Neuron (in vitro differentiated cells): ENCODE measurements around the gene MARK3.

Experiments used
- H2AFZ ChIP-seq: one replicate; pipeline ENCODE4 v1.6.1; 2013; ENCODE audit warnings: low read depth, mild to moderate bottlenecking, inconsistent platforms, low read length, moderate library complexity
- H3K27me3 ChIP-seq: one replicate; pipeline ENCODE4 v1.6.1; 2013; ENCODE audit warnings: low read length; ENCODE audit not compliant: insufficient read depth
- H3K36me3 ChIP-seq: one replicate; pipeline ENCODE4 v1.6.1; 2013; ENCODE audit warnings: low read length; ENCODE audit not compliant: insufficient read depth
- H3K4me1 ChIP-seq: one replicate; pipeline ENCODE4 v1.6.1; 2013; ENCODE audit warnings: low read length; ENCODE audit not compliant: insufficient read depth
- H3K4me3 ChIP-seq: 2 replicates; pipeline ENCODE4 v1.5.1; 2013; ENCODE audit warnings: mild to moderate bottlenecking, low read length, moderate library complexity
- H3K9me3 ChIP-seq: one replicate; pipeline ENCODE4 v1.6.1; 2013; ENCODE audit warnings: low read length

Gene MARK3

DNA sequence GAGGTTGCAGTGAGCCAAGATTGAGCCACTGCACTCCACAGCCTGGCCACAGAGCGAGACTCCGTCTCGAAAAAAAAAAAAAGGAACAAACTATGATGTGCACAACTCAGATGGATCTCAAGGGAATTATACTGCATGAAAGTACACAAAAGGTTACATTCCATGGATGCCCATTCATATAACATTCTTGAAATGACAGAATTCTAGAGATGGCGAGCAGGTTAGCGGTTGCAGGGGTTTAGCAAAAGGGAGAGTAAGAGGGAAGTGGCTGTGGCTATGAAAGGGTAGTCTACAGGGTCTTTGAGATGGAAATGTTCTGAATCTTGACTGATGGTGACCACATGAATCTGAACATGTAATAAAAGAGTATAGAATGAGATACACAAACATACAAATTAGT, 87.7 kb downstream of the MARK3 start:
- Histone ChIP-seq H3K4me3 (no peak overlapping the region), H3K9me3 (peaks cover 6% of the 10 kb centered on the region), H2AFZ (no peak overlapping the region), H3K4me1 (peaks cover 7% of the 10 kb centered on the region), H3K36me3 (peaks cover 76% of the 10 kb centered on the region), H3K27me3 (no peaks in the 10 kb centered on the region)

DNA sequence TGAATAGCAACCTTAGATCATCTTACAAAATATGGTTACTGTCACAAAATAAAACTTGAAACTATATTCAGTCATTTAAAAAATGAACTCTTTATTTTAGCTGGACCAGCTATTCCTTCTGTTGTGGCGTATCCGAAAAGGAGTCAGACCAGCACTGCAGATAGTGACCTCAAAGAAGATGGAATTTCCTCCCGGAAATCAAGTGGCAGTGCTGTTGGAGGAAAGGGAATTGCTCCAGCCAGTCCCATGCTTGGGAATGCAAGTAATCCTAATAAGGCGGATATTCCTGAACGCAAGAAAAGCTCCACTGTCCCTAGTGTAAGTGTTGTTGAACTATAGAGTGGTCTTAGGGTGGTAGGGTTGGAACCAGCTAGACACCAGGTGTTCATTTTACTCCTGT, 89.7 kb downstream of the MARK3 start:
- Histone ChIP-seq H3K27me3 (no peaks in the 10 kb centered on the region), H2AFZ (no peak overlapping the region), H3K36me3 (peaks cover 67% of the 10 kb centered on the region), H3K4me3 (no peak overlapping the region), H3K9me3 (peaks cover 6% of the 10 kb centered on the region), H3K4me1 (peaks cover 7% of the 10 kb centered on the region)

DNA sequence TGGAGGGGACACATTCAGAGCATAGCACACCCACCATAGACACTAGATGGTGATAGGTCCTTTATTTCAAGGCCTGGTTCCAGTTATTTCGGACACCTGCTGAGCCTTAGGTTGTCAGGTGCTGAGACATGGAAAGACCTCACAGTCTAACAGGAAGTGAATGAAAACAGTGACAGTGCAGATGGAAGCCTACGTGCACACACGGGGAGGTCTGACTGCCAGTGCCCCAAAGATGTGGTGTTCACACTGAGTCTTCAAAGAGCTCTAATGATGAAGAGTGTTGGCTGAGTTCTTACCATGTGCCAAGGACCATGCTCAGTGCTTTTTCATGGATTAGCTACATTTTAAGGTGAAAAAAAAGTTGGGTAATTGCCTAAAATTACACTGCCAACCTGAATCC, 90.8 kb downstream of the MARK3 start:
- H3K4me1 ChIP-seq, result peaks cover 7% of the 10 kb centered on the region
- H3K36me3 ChIP-seq, result peaks cover 69% of the 10 kb centered on the region
- peaks cover 6% of the 10 kb centered on the region for H3K9me3 ChIP-seq
- H2AFZ ChIP-seq, result no peak overlapping the region
- H3K4me3 ChIP-seq, result no peak overlapping the region
- H3K27me3 ChIP-seq, result no peaks in the 10 kb centered on the region

DNA sequence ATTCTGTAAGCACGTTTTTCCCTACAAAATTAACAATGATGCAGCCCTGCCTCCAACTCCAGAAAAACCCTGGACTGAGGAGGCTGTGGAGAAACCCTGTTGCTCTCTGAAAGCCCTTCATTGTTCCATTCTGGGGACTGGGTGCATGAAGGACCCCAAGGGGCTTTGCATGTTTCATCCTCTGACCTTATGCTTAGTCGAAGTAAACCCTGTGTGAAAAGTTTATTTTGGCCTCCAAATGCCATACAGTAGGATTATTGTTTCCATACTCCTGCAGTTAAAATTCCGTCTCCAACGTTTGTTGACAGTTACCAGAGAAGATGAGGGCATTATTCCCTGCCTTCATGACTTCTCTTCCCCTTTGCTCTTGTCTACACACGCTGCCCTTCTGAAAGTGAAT, 91.4 kb downstream of the MARK3 start:
- no peak overlapping the region for H3K4me3 ChIP-seq
- no peaks in the 10 kb centered on the region for H3K27me3 ChIP-seq
- peaks cover 4% of the 10 kb centered on the region for H3K9me3 ChIP-seq
- peaks cover 68% of the 10 kb centered on the region for H3K36me3 ChIP-seq
- H3K4me1 ChIP-seq, result peaks cover 7% of the 10 kb centered on the region
- H2AFZ ChIP-seq, result no peak overlapping the region

DNA sequence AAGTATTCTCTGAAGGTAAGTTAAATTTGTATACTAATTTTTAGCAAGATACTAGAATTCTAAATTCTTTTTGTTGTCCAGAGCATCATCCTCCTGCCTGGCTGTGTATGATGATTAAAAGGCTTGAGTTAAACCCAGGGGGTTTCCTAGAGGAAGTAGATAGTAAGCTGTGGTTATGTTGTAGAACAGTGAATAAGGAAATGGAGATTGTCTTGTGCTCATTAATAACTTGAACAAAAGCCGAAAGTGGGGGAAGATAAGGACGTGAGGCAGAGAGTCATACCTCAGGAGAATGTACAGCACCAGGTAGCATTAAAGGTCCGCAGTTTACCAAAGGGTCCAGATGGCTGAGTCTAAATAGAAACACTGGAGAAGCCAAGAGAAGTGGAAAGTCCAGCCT, 95.4 kb downstream of the MARK3 start:
- H3K27me3 ChIP-seq, result no peaks in the 10 kb centered on the region
- no peaks in the 10 kb centered on the region for H3K4me1 ChIP-seq
- H3K4me3 ChIP-seq, result no peak overlapping the region
- H2AFZ ChIP-seq, result no peak overlapping the region
- H3K36me3 ChIP-seq, result peaks cover 68% of the 10 kb centered on the region
- H3K9me3 ChIP-seq, result peaks cover 4% of the 10 kb centered on the region

DNA sequence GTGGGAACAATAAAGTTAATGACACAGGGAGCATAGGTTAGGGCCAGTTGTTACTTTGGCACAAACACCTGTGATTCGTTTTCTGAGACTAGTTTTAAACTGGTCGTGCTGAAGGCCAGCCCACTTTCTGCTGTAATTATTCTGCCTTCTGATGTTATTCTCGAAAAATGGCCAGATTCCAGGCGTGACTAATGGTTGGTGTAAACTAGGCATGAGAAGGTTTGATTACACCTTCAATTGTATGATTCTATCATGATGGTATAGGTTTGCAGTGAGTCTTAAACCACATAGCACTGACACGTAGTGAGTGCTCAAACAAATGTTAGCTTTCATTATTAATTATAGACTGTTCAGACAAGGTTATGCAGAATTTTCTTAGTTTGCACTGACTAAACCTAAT, 98.4 kb downstream of the MARK3 start:
- Histone ChIP-seq H3K4me1 (peaks cover 3% of the 10 kb centered on the region), H3K4me3 (no peak overlapping the region), H3K36me3 (peaks cover 68% of the 10 kb centered on the region), H3K9me3 (no peaks in the 10 kb centered on the region), H2AFZ (no peak overlapping the region), H3K27me3 (no peaks in the 10 kb centered on the region)

DNA sequence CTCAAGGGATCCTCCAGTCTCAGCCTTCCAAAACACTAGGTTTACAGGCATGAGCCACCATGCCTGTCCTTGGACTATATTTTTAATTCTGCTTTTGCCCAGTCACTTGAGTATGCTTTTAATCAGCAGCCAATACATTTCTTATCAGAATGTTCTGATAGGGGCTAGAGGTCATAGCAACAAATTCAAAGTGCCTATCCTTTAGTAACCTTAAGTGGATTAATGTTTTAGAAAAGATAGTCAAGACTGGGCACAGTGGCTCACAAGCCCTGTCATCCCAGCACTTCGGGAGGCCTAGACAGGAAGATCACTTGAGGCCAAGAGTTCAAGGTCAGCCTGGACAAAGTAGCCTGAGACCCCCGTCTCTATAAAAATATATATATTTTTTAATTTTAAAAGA, 100.3 kb downstream of the MARK3 start:
- H3K36me3 ChIP-seq, result peaks cover 69% of the 10 kb centered on the region
- no peaks in the 10 kb centered on the region for H3K27me3 ChIP-seq
- no peaks in the 10 kb centered on the region for H3K9me3 ChIP-seq
- no peak overlapping the region for H2AFZ ChIP-seq
- no peak overlapping the region for H3K4me3 ChIP-seq
- H3K4me1 ChIP-seq, result peaks cover 7% of the 10 kb centered on the region

DNA sequence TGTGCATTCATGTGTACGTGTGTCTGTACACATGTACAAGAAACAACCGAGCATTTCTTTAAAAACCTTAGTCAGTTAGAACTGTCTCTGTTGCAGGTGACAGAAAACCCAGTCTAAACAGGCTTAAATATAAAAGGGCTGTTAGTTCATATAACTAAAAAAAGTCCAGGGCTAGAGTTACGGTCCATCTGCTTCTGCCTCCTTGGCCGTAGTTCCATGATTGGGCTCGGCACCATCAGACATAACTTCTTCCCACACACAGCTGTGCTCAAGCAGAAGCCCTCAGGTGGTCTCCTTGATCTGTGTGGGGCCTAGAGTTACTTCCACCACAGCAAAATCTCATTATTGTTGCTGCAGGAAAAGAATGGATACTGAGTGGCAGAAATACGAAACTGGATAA, 102.9 kb downstream of the MARK3 start:
- H3K9me3 ChIP-seq, result no peaks in the 10 kb centered on the region
- H3K4me1 ChIP-seq, result peaks cover 7% of the 10 kb centered on the region
- H3K4me3 ChIP-seq, result no peak overlapping the region
- no peak overlapping the region for H2AFZ ChIP-seq
- peaks cover 73% of the 10 kb centered on the region for H3K36me3 ChIP-seq
- no peaks in the 10 kb centered on the region for H3K27me3 ChIP-seq

DNA sequence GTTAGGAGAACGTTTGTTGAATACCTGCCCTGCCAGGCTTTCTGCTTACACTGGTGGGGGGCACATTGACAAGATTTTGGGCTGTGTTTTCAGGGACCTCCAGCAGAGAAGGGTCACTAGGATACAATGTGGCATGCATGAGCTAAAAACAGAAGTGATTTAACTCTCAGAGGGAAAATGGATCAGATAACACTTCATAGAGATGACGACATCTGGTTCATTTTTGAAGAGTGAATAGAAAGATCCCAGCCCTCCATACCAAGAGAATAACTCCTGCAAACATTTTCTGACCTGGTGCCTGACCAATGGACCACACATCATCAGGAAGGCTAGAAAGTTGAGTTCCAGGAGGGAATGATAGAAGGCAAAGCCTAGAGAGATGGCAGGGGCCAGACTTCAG, 103.7 kb downstream of the MARK3 start:
- H3K36me3 ChIP-seq, result peaks cover 68% of the 10 kb centered on the region

DNA sequence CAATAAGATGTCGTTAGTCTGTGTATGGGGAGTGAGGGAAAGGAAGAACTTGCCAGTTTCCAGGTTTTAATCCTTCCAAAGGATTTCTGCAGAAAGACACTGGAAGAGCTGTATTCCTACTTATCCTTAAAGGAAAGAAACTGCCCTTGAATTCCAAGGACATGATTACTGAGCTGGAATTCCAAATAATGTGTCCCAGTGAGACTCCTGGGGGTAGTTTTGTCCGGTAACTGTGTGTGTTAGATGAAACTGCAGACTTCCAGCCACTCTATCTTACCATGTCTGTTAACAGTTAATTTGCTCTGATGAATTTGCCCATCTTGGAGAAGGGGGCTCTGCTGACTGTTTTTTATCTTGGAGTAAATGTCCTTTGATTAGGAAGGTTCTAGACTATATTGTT, 104.4 kb downstream of the MARK3 start:
- H3K4me3 ChIP-seq, result no peak overlapping the region
- no peak overlapping the region for H2AFZ ChIP-seq
- no peaks in the 10 kb centered on the region for H3K9me3 ChIP-seq
- H3K4me1 ChIP-seq, result peaks cover 7% of the 10 kb centered on the region
- no peaks in the 10 kb centered on the region for H3K27me3 ChIP-seq
- peaks cover 67% of the 10 kb centered on the region for H3K36me3 ChIP-seq

More for the DNA sequence above, 103.7 kb downstream of the MARK3 start:
- Histone ChIP-seq H2AFZ (no peak overlapping the region), H3K4me1 (peaks cover 7% of the 10 kb centered on the region), H3K27me3 (no peaks in the 10 kb centered on the region), H3K9me3 (no peaks in the 10 kb centered on the region), H3K4me3 (no peak overlapping the region)

DNA sequence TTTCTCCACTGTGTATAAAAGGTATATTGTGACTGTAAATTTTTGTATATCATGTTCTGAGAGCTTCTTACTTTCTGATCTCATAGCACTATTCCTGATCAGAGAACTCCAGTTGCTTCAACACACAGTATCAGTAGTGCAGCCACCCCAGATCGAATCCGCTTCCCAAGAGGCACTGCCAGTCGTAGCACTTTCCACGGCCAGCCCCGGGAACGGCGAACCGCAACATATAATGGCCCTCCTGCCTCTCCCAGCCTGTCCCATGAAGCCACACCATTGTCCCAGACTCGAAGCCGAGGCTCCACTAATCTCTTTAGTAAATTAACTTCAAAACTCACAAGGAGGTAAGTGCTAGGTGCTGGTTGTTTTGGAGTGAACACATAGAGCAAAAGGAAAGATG, 106.5 kb downstream of the MARK3 start:
- Histone ChIP-seq H3K9me3 (no peaks in the 10 kb centered on the region), H3K36me3 (peaks cover 72% of the 10 kb centered on the region), H3K4me3 (no peak overlapping the region), H3K27me3 (no peaks in the 10 kb centered on the region), H3K4me1 (peaks cover 7% of the 10 kb centered on the region), H2AFZ (no peak overlapping the region)

DNA sequence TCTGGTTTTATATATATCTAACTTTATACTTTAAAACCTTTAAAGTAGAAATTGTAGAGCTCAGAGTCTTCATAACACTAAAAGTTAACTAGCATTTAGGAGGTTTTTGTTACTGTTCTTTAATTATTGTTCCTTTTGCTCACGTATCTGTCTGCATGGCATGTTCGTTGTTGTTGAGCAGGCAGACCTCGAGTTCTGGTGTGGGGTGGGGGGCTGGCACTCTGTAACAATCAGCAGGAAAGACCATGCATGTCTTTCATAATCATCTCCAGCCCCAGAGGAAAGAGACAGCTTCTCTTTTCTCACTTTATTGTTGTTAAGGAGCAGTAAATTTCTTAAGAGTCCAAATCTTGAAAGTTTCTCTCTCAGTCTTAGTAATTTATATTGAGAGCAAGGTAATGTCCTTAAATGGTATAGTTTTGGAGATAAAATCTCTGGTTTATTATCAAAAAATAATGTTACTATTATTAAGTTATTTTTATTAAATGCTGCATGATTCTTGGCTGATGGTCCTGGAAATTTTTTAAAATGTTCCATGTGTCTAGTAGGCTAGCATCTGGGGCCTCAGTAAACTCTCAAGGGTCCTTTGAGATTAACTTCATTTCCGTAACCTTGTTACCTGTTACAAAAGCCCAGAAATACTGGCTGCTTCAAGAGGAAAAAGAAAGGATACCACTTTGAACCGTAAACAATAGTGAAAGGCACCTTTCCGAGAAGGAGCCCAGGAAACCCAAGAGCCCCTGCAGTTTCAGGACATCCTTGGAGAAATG, 107.1 kb downstream of the MARK3 start:
- Histone ChIP-seq H3K4me1 (peaks cover 7% of the 10 kb centered on the region), H2AFZ (no peak overlapping the region), H3K27me3 (no peaks in the 10 kb centered on the region), H3K36me3 (peaks cover 68% of the 10 kb centered on the region), H3K4me3 (no peak overlapping the region), H3K9me3 (no peaks in the 10 kb centered on the region)

DNA sequence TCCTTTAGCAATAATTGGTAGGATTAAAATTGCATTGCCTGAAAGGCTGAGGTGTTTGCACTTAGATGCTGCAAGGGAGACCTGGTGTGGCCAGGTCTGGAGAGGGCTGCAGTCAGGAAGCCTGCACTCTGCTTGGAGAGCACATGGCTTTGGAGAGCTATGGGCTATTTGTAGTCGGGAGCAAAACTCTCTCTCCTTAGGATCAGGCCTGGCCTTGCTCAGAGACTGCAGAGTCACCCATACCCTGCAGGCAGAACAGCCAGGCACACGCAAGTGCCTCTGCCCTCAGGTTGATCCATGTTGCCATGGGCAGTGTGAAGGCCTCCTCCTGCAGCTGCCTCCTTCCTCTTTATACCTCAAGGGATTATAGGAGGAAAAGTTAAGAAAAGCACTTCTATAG, 110.6 kb downstream of the MARK3 start:
- no peak overlapping the region for H3K4me3 ChIP-seq
- H3K9me3 ChIP-seq, result no peaks in the 10 kb centered on the region
- no peaks in the 10 kb centered on the region for H3K27me3 ChIP-seq
- peaks cover 54% of the 10 kb centered on the region for H3K36me3 ChIP-seq
- no peak overlapping the region for H2AFZ ChIP-seq
- peaks cover 10% of the 10 kb centered on the region for H3K4me1 ChIP-seq

DNA sequence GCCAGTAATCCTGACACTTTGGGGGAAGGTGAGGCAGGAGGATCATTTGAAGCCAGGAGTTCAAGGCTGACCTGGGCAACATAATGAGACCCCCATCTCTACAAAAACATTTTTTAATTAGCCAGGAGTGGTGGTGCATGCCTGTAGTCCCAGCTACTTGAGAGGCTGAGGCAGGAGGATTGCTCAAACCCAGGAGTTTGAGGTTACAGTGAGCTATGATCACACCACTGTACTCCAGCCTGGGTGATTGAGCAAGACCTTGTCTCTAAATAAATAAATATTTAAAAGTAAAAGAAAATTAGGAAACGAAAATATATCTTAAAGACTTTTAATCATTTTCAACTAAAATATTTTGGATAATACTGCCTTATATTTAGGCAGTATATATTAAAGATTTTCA, 111.6 kb downstream of the MARK3 start:
- H3K9me3 ChIP-seq, result no peaks in the 10 kb centered on the region

More for the DNA sequence above, 111.6 kb downstream of the MARK3 start:
- Histone ChIP-seq H3K36me3 (peaks cover 54% of the 10 kb centered on the region), H2AFZ (no peak overlapping the region), H3K4me1 (peaks cover 10% of the 10 kb centered on the region), H3K4me3 (no peak overlapping the region), H3K27me3 (no peaks in the 10 kb centered on the region)
